SW480 (cell line): ENCODE data around the gene TCEA2.
"Not testable (repeated sequence)": the region's sequence is repeated elsewhere in the genome, so short reads cannot be mapped to it uniquely, and the experiment has no call there.

Experiments
- DNase-seq: peaks from one replicate; pipeline ENCODE4 v3.0.0-alpha.2; 2016; ENCODE audit warnings: low spot score

Gene TCEA2

DNA sequence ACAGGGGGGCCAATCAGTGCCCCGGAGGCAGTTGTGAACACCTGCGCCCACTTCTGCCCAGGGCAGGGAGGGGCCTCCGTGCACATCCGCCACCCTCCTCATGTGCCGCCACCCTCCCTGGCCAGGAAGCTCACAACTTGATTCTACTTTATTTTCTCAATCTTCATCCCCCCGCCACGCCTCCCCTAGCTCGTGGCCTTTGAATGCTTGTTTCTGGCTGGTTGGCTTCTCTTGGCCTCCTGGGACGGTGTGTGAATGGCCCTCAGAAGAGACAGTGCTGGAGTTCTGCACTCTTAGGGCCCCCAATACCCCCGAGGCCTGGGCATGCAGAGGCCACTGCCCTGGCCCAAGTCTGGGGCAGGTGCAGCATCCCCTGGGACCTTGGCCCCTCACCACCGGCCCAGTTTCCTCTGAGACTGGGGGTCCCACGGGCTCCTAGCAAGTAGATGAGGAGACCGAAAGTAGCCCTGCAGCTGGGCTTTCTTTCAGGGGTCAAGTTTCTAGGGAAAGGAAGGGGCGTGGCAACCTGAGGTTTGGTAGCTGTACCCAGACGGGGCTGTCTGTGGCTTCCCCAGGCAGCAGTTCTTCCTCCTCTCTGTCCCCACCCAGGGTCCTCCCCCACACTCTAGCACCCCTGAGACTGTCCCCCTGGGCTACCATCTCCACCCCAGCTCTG lies 15.0 kb downstream of the TCEA2 start:
- DNase-seq = no peak

- DNase-seq = no peak
Observed at GRCh38 chr20:64078934-64079272, 15.9 kb downstream of the TCEA2 start.

- DNase-seq = peak; percentile 73
Observed at GRCh38 chr20:64079273-64080012, 16.4 kb downstream of the TCEA2 start, which contains the start of gene RGS19. Gene RGS19, minus strand, starts transcription at chr20:64079518. Its CDS starts 2,632 bp downstream, at chr20:64076886.

GRCh38 chr20:64080013-64080812 lies 17.2 kb downstream of the TCEA2 start, which contains the start of gene OPRL1:
Gene OPRL1, plus strand, starts transcription at chr20:64080082. Its CDS starts 12,639 bp downstream, at chr20:64092721.
- peak; percentile 42 for DNase-seq

DNA sequence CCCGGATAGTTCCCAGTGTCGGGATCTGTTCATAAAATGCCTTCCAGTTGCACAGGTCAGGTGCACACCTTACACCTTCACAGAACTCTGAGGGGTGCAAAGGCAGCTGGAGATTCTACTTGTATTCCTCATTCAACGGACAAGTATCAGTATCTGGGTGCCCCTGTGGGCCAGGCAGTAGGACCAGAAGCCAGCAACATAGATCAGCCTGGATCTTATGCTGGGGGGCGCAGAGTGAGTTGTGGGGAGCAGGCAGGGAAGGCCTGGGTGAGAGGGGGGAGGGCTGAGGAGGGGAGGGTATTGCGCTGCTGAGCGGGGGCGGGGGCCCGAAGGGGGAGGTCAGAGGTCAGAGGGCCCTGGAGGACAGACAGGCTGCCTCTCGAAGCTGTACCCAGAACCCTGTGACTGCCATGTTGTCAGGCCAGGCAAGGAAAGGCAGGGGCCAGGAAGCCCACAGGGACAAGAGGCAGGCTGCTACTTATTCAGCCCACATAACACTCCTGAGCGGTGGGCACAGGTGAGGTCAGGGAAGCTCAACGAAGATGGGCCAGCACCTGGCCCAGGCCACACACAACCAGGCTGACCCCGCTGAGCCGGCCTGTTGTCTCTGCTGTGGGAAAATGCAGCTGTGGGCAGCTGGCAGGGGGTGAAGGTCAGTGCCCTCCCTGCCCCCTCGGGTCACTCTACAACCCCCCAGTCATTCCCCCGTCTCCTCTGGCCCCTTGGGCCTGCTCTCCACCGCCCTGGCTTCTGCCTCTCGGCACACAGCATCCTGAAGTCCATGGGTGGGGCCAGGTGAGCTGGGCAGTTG lies 18.0 kb downstream of the TCEA2 start:
- no peak for DNase-seq

- DNase-seq = no peak
Observed at GRCh38 chr20:64081624-64081964, 18.6 kb downstream of the TCEA2 start.

GRCh38 chr20:64082126-64082731 lies 19.2 kb downstream of the TCEA2 start:
- no peak for DNase-seq

DNA sequence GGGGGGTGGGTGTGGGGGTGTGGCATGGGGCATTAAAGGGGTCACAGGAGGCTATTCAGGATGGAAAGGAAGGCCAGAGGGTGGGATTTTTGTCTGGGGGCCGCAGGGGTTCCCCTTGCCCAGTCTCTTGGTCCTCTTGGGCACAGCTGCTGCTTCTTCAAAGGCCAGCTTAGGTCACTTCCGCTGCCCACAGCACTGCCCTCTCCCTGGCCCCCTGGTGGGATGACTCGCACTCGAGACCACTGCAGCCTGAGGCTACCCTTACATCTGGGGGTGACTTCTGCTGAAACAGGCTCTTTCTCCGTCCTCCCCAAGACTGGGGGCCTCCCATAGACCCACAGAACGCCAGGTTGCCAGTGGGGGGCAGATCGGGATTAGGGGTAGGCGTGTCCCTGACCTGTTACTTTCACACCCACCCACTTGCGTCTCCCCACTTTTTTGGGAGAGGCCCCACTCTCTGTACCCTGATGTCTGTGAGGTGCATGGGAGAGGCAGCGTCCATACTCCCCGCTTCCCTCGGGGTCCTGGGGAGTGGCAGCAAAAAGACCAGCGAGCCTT lies 19.9 kb downstream of the TCEA2 start:
- DNase-seq = no peak

GRCh38 chr20:64083378-64083803 lies 20.4 kb downstream of the TCEA2 start:
- DNase-seq = peak; percentile 90

- DNase-seq = peak; percentile 66
Observed at GRCh38 chr20:64083804-64084684, 21.0 kb downstream of the TCEA2 start, which contains the start of gene LKAAEAR1. Gene LKAAEAR1, minus strand, starts transcription at chr20:64084398. Its CDS starts 179 bp downstream, at chr20:64084219.

GRCh38 chr20:64084685-64085152 lies 21.7 kb downstream of the TCEA2 start:
- DNase-seq = peak; percentile 57

GRCh38 chr20:64086801-64087200 lies 23.8 kb downstream of the TCEA2 start:
- no peak for DNase-seq

- not testable (repeated sequence) for DNase-seq
Observed at GRCh38 chr20:64087226-64087825, 24.3 kb downstream of the TCEA2 start.

GRCh38 chr20:64088586-64088985 lies 25.6 kb downstream of the TCEA2 start:
- DNase-seq = not testable (repeated sequence)

GRCh38 chr20:64090165-64090564 lies 27.2 kb downstream of the TCEA2 start:
- DNase-seq = no peak

DNA sequence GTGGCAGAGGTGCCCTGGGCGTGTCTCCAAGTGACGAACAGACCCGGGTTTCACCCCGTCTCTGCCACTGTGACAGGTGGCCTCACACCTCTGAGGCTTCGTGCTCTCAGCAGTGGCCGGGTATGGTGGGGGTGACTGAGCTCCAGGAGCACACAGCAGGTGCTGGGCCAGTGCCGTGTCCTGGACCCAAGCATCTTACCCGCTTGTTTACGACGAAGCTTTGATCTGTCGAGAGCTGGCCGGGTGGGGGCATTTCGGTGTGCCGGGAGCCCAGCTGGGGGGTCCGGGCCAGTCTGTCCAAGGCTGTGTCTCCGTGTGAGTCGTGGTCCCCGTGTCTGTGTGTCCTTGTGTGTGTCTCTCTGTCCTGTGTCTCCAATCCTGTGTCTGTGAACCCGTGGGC lies 28.3 kb downstream of the TCEA2 start:
- DNase-seq = no peak

DNA sequence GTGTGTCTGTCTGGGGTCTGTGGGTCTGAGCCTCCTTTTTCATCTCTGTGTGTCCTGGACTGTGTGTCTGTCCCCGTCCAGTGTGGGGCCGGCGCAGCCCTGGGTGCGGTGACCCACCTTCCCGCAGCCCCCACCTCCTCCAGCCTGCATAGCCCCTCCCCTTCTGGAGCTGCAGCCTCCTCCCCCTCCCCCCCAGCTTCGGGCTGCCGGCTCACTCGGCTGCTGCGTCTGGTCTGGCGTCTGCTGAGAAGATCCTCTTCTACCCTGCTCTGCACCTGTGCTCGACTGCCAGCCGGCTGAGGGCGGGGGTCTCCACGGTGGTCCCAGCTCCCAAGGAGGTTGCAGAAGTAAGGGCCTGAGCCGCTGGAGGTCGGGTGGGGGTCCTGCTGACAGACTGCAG lies 28.8 kb downstream of the TCEA2 start:
- DNase-seq = no peak

- no peak for DNase-seq
Observed at GRCh38 chr20:64092258-64093012, 29.4 kb downstream of the TCEA2 start.
